HepG2 (cell line): ENCODE measurements around the gene ZNF562. TPM values are rescaled to one million over a fixed set of nuclear protein-coding genes. Genes with fewer than 3 reads are reported as not detected.

ENCODE experiments used
- AGO2 ChIP-seq: fragments of 200-400 bp; formaldehyde crosslinking; optimal IDR thresholded peaks from 2 replicates; pipeline ENCODE3; 2017; ENCODE audit warnings: mild to moderate bottlenecking, low read depth, low read length, moderate library complexity
- ARNTL ChIP-seq: sonication (generic); formaldehyde crosslinking; IDR thresholded peaks from 2 replicates; pipeline ENCODE4 v1.4.0; 2020; ENCODE audit warnings: mild to moderate bottlenecking, missing genetic modification reagents
- ATM ChIP-seq: fragments of 450-650 bp; IDR thresholded peaks from 2 replicates; pipeline ENCODE4 v1.7.1; 2017; ENCODE audit warnings: mild to moderate bottlenecking, borderline replicate concordance
- GATAD1 ChIP-seq: IDR thresholded peaks from 2 replicates; pipeline ENCODE4 v1.6.1; 2016; ENCODE audit warnings: missing genetic modification reagents, missing compliant biosample characterization
- HNRNPH1 ChIP-seq: fragments of 200-400 bp; formaldehyde crosslinking; optimal IDR thresholded peaks from 2 replicates; pipeline ENCODE3; 2017; ENCODE audit warnings: mild to moderate bottlenecking, low read depth, low read length
- KAT7 ChIP-seq: IDR thresholded peaks from 2 replicates; pipeline ENCODE4 v1.6.1; 2018; ENCODE audit warnings: borderline replicate concordance, missing compliant biosample characterization
- MLLT10 ChIP-seq: sonication (generic); formaldehyde crosslinking; IDR thresholded peaks from 2 replicates; pipeline ENCODE4 v1.4.0; 2020; ENCODE audit warnings: missing genetic modification reagents
- PRDM4 ChIP-seq: sonication (generic); formaldehyde crosslinking; IDR thresholded peaks from 2 replicates; pipeline ENCODE4 v1.9.0; 2021; ENCODE audit warnings: missing genetic modification reagents, borderline replicate concordance
- REL ChIP-seq: sonication (generic); formaldehyde crosslinking; conservative IDR thresholded peaks from 2 replicates; pipeline ENCODE4 v1.8.0; 2022; ENCODE audit warnings: mild to moderate bottlenecking, missing genetic modification reagents, moderate library complexity
- STAT5B ChIP-seq: sonication (generic); formaldehyde crosslinking; IDR thresholded peaks from 2 replicates; pipeline ENCODE4 v1.4.0; 2020; ENCODE audit warnings: missing genetic modification reagents
- TBX2 ChIP-seq: sonication (generic); formaldehyde crosslinking; IDR thresholded peaks from 2 replicates; pipeline ENCODE4 v1.5.0; 2020; ENCODE audit warnings: missing genetic modification reagents, mild to moderate bottlenecking, borderline replicate concordance
- TCF7 ChIP-seq: sonication (generic); IDR thresholded peaks from 2 replicates; pipeline ENCODE4 v1.6.1; 2016; ENCODE audit warnings: antibody characterized with exemption, low read depth
- THAP9 ChIP-seq: sonication (generic); formaldehyde crosslinking; IDR thresholded peaks from 2 replicates; pipeline ENCODE4; 2020; ENCODE audit warnings: missing genetic modification reagents, mild to moderate bottlenecking, borderline replicate concordance
- U2AF2 ChIP-seq: fragments of 200-400 bp; formaldehyde crosslinking; IDR thresholded peaks from 2 replicates; pipeline ENCODE4 v1.6.1; 2017; ENCODE audit warnings: low read depth, mild to moderate bottlenecking, low read length
- ZBTB10 ChIP-seq: sonication (generic); formaldehyde crosslinking; IDR thresholded peaks from 2 replicates; pipeline ENCODE4 v1.4.0; 2020; ENCODE audit warnings: missing genetic modification reagents, borderline replicate concordance
- ZFAT ChIP-seq: sonication (generic); formaldehyde crosslinking; conservative IDR thresholded peaks from 2 replicates; pipeline ENCODE4 v1.8.1; 2023; ENCODE audit warnings: missing genetic modification reagents, inconsistent platforms
- ZKSCAN5 ChIP-seq: sonication (generic); formaldehyde crosslinking; IDR thresholded peaks from 2 replicates; pipeline ENCODE4 v1.5.1; 2020; ENCODE audit warnings: mild to moderate bottlenecking, missing genetic modification reagents
- ZNF543 ChIP-seq: sonication (generic); formaldehyde crosslinking; IDR thresholded peaks from 2 replicates; pipeline ENCODE4 v1.4.0; 2020; ENCODE audit warnings: mild to moderate bottlenecking, missing genetic modification reagents
- ZNF564 ChIP-seq: sonication (generic); formaldehyde crosslinking; IDR thresholded peaks from 2 replicates; pipeline ENCODE4 v1.8.1; 2023; ENCODE audit warnings: mild to moderate bottlenecking, missing genetic modification reagents
- ZNF639 ChIP-seq: conservative IDR thresholded peaks from 2 replicates; pipeline ENCODE4 v1.6.1; 2018; ENCODE audit warnings: missing genetic modification reagents
- polyA plus RNA-seq, 8 experiments: library from polyadenylated mRNA; depleted of rRNA in 3 of 8; stranded (reverse) in 7 of 8; unstranded in 1 of 8; fragments of >200 nt; fragmentation: Illumina TruSeq in 4 of 8; extraction: Trizol in 4 of 8; gene quantifications; 2 replicates each; pipeline versions ENCODE4 v1.2.1 to v1.2.3, GENCODE V29; 2011 to 2016; ENCODE audit warnings: low read depth in 4 of 8, missing spikeins in 1 of 8, mixed read lengths in 1 of 8; ENCODE audit not compliant: insufficient read depth in 1 of 8
- total RNA-seq, 5 experiments: library from RNA; depleted of rRNA; stranded (reverse); fragments of >200 nt; fragmentation: Illumina TruSeq; extraction: Trizol; gene quantifications; 2 replicates each; pipeline ENCODE4 v1.2.3, GENCODE V29; 2016; ENCODE audit warnings: low read depth in 1 of 5

Gene ZNF562
- total and polyA plus RNA-seq, 2 of the 13 experiments (the other 11 are each of a cell fraction or from before 2014, with no cell fraction given): 13.1 to 32.7 TPM

GRCh38 chr19:9621156-9622037, 53.5 kb downstream of the ZNF562 start, which contains the start of gene ZNF561 (continued):
- no peak for TF ChIP-seq MLLT10 (CRISPR knock-in tag)
- no peak for TF ChIP-seq ZKSCAN5
- no peak for TF ChIP-seq ZNF564 (CRISPR knock-in tag)
- no peak for TF ChIP-seq ATM
- peak; percentile 48; the same call in 1 of the 2 replicates for TF ChIP-seq TBX2 (CRISPR knock-in tag)
- TF ChIP-seq ZNF543 (CRISPR knock-in tag): no peak
- no peak for TF ChIP-seq ZBTB10 (CRISPR knock-in tag)
- TF ChIP-seq REL (CRISPR knock-in tag): 0 out of 2 replicates have a peak, but pooled peaks have one; percentile 34
- no peak for TF ChIP-seq STAT5B (CRISPR knock-in tag)
- 0 out of 2 replicates have a peak, but pooled peaks have one; percentile 26 for TF ChIP-seq U2AF2
- TF ChIP-seq GATAD1 (CRISPR knock-in tag): peak; percentile 95
- TF ChIP-seq HNRNPH1: peak; percentile 62
- 0 out of 2 replicates have a peak, but pooled peaks have one; percentile 47 for TF ChIP-seq ARNTL (CRISPR knock-in tag)
- TF ChIP-seq TCF7: no peak
- TF ChIP-seq ZNF639 (CRISPR knock-in tag): no peak; the same call in 1 of the 2 replicates
- TF ChIP-seq KAT7 (CRISPR knock-in tag): no peak
- no peak for TF ChIP-seq PRDM4 (CRISPR knock-in tag)
- no peak for TF ChIP-seq ZFAT
- TF ChIP-seq AGO2: peak; percentile 25
- TF ChIP-seq THAP9 (CRISPR knock-in tag): peak; percentile 88
